ENCODE results near the gene TACC2. TPM values are rescaled to one million over a fixed set of nuclear protein-coding genes. Genes with fewer than 3 reads are reported as not detected.

Gene TACC2
- total and polyA plus RNA-seq, 2 donors (not counting 1 experiment from before 2014, with no cell fraction given) = not detected

DNA sequence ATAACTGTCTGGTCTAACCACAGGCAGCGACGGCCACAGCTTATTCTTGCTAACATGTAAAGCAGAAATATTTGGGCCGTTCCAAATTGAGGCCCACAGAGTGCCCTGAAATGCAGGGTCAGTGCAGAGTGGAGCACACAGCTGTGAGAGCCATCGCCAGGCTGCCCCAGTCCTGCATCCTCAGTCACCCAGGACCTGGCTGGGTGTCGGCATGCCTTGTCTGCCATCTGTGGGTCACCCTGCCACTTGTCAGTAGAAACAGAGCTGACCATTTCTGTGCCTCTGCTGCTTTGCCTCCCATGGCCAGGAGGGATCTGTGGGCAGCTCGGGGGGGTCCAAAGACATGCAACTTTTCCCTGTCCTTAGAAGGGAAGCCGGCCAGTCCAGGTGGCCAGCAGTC is 224.8 kb downstream of the TACC2 start:
- ATAC-seq (ENCODE audit: low read depth) = no peak
- H3K27me3 ChIP-seq (replicated peaks in 1 of 4; ENCODE audit: control extremely low read depth in 1 of 4, control insufficient read depth in 3 of 4, insufficient read depth in 4 of 4, low read length in 3 of 4) = no peaks in the 10 kb centered on the region
- Mint-ChIP-seq H3K4me3 (no peak overlapping the region), H3K4me1 (no peaks in the 10 kb centered on the region), H3K27ac (no peak overlapping the region), H3K9me3 (ENCODE audit: insufficient read depth) (no peaks in the 10 kb centered on the region), H3K27me3 (peaks cover 10% of the 10 kb centered on the region)
- H3K36me3 ChIP-seq (replicated peaks in 1 of 2; ENCODE audit: control extremely low read depth in 1 of 2, control insufficient read depth in 1 of 2, extremely low read depth in 1 of 2, insufficient read depth in 2 of 2, low read length in 1 of 2) = no peaks in the 10 kb centered on the region
- no peak overlapping the region for H3K27ac ChIP-seq (ENCODE audit: low read length in 2 of 2)
- H3K4me3 ChIP-seq (ENCODE audit: control extremely low read depth in 1 of 5, extremely low read depth in 1 of 5, insufficient read depth in 1 of 5, low read depth in 2 of 5, low read length in 4 of 5) = no peak overlapping the region
- no peak for DNase-seq
- CTCF ChIA-PET = no interaction called here
- TF ChIP-seq, protein P1, sequence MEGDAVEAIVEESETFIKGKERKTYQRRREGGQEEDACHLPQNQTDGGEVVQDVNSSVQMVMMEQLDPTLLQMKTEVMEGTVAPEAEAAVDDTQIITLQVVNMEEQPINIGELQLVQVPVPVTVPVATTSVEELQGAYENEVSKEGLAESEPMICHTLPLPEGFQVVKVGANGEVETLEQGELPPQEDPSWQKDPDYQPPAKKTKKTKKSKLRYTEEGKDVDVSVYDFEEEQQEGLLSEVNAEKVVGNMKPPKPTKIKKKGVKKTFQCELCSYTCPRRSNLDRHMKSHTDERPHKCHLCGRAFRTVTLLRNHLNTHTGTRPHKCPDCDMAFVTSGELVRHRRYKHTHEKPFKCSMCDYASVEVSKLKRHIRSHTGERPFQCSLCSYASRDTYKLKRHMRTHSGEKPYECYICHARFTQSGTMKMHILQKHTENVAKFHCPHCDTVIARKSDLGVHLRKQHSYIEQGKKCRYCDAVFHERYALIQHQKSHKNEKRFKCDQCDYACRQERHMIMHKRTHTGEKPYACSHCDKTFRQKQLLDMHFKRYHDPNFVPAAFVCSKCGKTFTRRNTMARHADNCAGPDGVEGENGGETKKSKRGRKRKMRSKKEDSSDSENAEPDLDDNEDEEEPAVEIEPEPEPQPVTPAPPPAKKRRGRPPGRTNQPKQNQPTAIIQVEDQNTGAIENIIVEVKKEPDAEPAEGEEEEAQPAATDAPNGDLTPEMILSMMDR (IDR thresholded peaks at IDR 0.05) = no peak
- H3K9me3 ChIP-seq (ENCODE audit: control extremely low read depth in 1 of 3, control insufficient read depth in 2 of 3, insufficient read depth in 1 of 3, low read length in 2 of 3) = no peaks in the 10 kb centered on the region
- no peaks in the 10 kb centered on the region for H3K79me2 ChIP-seq (ENCODE audit: control insufficient read depth, insufficient read depth, low read length)
- intact Hi-C loops (cut with micrococcal nuclease) = no loop called here
- no peak overlapping the region for H3K9ac ChIP-seq (ENCODE audit: low read length)
- H3K4me2 ChIP-seq (replicated peaks; ENCODE audit: low read depth, low read length, poor library complexity, severe bottlenecking) = no peak overlapping the region
- POLR2A ChIA-PET = no interaction called here
- 88% methylated on average over 7 of the region's 7 CpGs for WGBS (ENCODE audit: insufficient coverage)
- H2AFZ ChIP-seq (ENCODE audit: insufficient read depth, low read depth, low read length, poor library complexity, severe bottlenecking) = no peak overlapping the region
- H3K4me1 ChIP-seq (ENCODE audit: control insufficient read depth in 2 of 2, insufficient read depth in 2 of 2, low read length in 2 of 2) = no peaks in the 10 kb centered on the region
- H4K20me1 ChIP-seq (ENCODE audit: control insufficient read depth, insufficient read depth, low read length, poor library complexity, severe bottlenecking) = no peaks in the 10 kb centered on the region

DNA sequence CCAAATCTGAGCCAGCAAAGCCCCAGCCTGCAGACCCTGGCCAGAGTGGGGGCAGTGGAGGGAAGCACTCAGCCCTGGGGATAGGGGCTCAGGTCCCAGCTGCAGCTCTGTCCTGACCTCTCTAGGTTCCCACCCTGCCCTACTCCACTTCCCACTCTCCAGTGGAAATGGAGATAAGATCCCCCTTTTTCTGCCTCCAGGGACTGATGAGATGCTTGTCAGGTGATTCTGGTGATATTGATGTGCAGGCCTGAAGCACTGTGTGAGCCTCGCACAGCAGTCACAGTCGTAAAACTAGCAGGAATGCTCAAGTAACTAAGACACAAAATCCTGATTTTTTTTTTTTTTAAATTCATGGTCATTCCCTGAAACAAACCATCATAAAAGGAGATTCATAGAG is 227.1 kb downstream of the TACC2 start:
- Mint-ChIP-seq H3K4me1 (no peaks in the 10 kb centered on the region), H3K27me3 (peaks cover 5% of the 10 kb centered on the region), H3K27ac (no peak overlapping the region), H3K4me3 (no peak overlapping the region), H3K9me3 (ENCODE audit: insufficient read depth) (no peaks in the 10 kb centered on the region)
- no peak overlapping the region for H2AFZ ChIP-seq (ENCODE audit: insufficient read depth, low read depth, low read length, poor library complexity, severe bottlenecking)
- H3K4me3 ChIP-seq (ENCODE audit: control extremely low read depth in 1 of 5, extremely low read depth in 1 of 5, insufficient read depth in 1 of 5, low read depth in 2 of 5, low read length in 4 of 5) = no peak overlapping the region
- TF ChIP-seq, protein P1 (IDR thresholded peaks at IDR 0.05) = no peak
- no peak for TF ChIP-seq EZH2 (IDR thresholded peaks at IDR 0.05; ENCODE audit: borderline replicate concordance, insufficient read depth, low read depth, low read length, poor library complexity, severe bottlenecking)
- DNase-seq (no peak), ATAC-seq (ENCODE audit: low read depth) (no peak)
- CTCF ChIA-PET = no interaction called here
- H3K79me2 ChIP-seq (ENCODE audit: control insufficient read depth, insufficient read depth, low read length) = no peaks in the 10 kb centered on the region
- intact Hi-C loops (cut with micrococcal nuclease) = no loop called here
- no peaks in the 10 kb centered on the region for H4K20me1 ChIP-seq (ENCODE audit: control insufficient read depth, insufficient read depth, low read length, poor library complexity, severe bottlenecking)
- no peak overlapping the region for H3K27ac ChIP-seq (ENCODE audit: low read length in 2 of 2)
- no peak overlapping the region for H3K4me2 ChIP-seq (replicated peaks; ENCODE audit: low read depth, low read length, poor library complexity, severe bottlenecking)
- no peaks in the 10 kb centered on the region for H3K27me3 ChIP-seq (replicated peaks in 1 of 4; ENCODE audit: control extremely low read depth in 1 of 4, control insufficient read depth in 3 of 4, insufficient read depth in 4 of 4, low read length in 3 of 4)
- no peaks in the 10 kb centered on the region for H3K36me3 ChIP-seq (replicated peaks in 1 of 2; ENCODE audit: control extremely low read depth in 1 of 2, control insufficient read depth in 1 of 2, extremely low read depth in 1 of 2, insufficient read depth in 2 of 2, low read length in 1 of 2)
- no CpG with 5 or more reads among the region's 2 CpGs for WGBS (ENCODE audit: insufficient coverage)
- no peaks in the 10 kb centered on the region for H3K4me1 ChIP-seq (ENCODE audit: control insufficient read depth in 2 of 2, insufficient read depth in 2 of 2, low read length in 2 of 2)
- POLR2A ChIA-PET = no interaction called here
- no peak overlapping the region for H3K9ac ChIP-seq (ENCODE audit: low read length)
- no peaks in the 10 kb centered on the region for H3K9me3 ChIP-seq (ENCODE audit: control extremely low read depth in 1 of 3, control insufficient read depth in 2 of 3, insufficient read depth in 1 of 3, low read length in 2 of 3)

Data from B cell (primary cell).